B cell (primary cell): ENCODE data around the gene OR10G7. TPM values are rescaled to one million over a fixed set of nuclear protein-coding genes. Genes with fewer than 3 reads are reported as not detected.

Experiments used
- ATAC-seq: fragments of 200-7000 bp; cut with Tn5 transposase; one replicate; pipeline ENCODE4 v1.10.0; 2021; ENCODE audit warnings: low read depth, mild to moderate bottlenecking, moderate number of reproducible peaks, moderate library complexity
- CTCF ChIA-PET: fragments of 350-600 bp; sonication (Branson Sonifier 250); formaldehyde crosslinking; loops from one replicate; lab custom pipeline; 2021; ENCODE audit warnings: antibody characterized with exemption, inconsistent platforms; lab: Charles Lee
- POLR2A ChIA-PET: fragments of 350-600 bp; sonication (Branson Sonifier 250); formaldehyde crosslinking; loops from one replicate; lab custom pipeline; 2021; ENCODE audit warnings: antibody characterized with exemption; lab: Charles Lee
- DNase-seq: peaks from one replicate; pipeline ENCODE4 v3.0.0; 2013
- H2AFZ ChIP-seq: 2 replicates; pipeline ENCODE4 v1.6.1; 2012; ENCODE audit warnings: mild to moderate bottlenecking, low read depth, low read length; ENCODE audit not compliant: insufficient read depth, poor library complexity, severe bottlenecking
- H3K27ac ChIP-seq, 2 donors: 1 replicate in 1 of 2; 2 replicates in 1 of 2; pipeline ENCODE4 v1.5.1; 2012 to 2013; ENCODE audit warnings: low read length in 2 of 2, mild to moderate bottlenecking in 2 of 2, moderate library complexity in 1 of 2
- H3K27me3 ChIP-seq, 4 experiments: fragments of 200-600 bp in 1 of 4; sonication (generic) in 1 of 4; replicated peaks in 1 of 4; 1 replicate in 2 of 4; 2 replicates in 2 of 4; pipeline versions ENCODE4 v1.6.1 to v1.7.0; 2013 to 2016; ENCODE audit warnings: low read length in 3 of 4, mild to moderate bottlenecking in 2 of 4, mixed read lengths in 1 of 4, moderate library complexity in 1 of 4; ENCODE audit not compliant: insufficient read depth in 4 of 4, control insufficient read depth in 3 of 4; ENCODE audit errors: control extremely low read depth in 1 of 4
- H3K36me3 ChIP-seq, 2 experiments: replicated peaks in 1 of 2; 1 replicate in 1 of 2; 2 replicates in 1 of 2; pipeline versions ENCODE4 v1.6.1 to v1.7.1; 2013; ENCODE audit warnings: low read length in 1 of 2; ENCODE audit not compliant: insufficient read depth in 2 of 2, control insufficient read depth in 1 of 2; ENCODE audit errors: control extremely low read depth in 1 of 2, extremely low read depth in 1 of 2
- H3K4me1 ChIP-seq, 2 donors: fragments of 200-600 bp in 1 of 2; sonication (generic) in 1 of 2; 1 replicate in 1 of 2; 2 replicates in 1 of 2; pipeline versions ENCODE4 v1.5.1 to v1.6.1; 2013 to 2017; ENCODE audit warnings: low read length in 2 of 2; ENCODE audit not compliant: control insufficient read depth in 2 of 2, insufficient read depth in 2 of 2
- H3K4me2 ChIP-seq: replicated peaks from 2 replicates; pipeline ENCODE3; 2012; ENCODE audit warnings: mild to moderate bottlenecking, low read depth, low read length; ENCODE audit not compliant: poor library complexity, severe bottlenecking
- H3K4me3 ChIP-seq, 5 experiments: fragments of 200-600 bp in 1 of 5; sonication (generic) in 1 of 5; 1 replicate in 3 of 5; 2 replicates in 2 of 5; pipeline versions ENCODE4 v1.5.1 to v1.7.0; 2011 to 2016; ENCODE audit warnings: low read length in 4 of 5, mild to moderate bottlenecking in 4 of 5, low read depth in 2 of 5, control low read depth in 1 of 5, moderate library complexity in 1 of 5; ENCODE audit not compliant: insufficient read depth in 1 of 5; ENCODE audit errors: control extremely low read depth in 1 of 5, extremely low read depth in 1 of 5
- H3K79me2 ChIP-seq: fragments of 200-600 bp; sonication (generic); one replicate; pipeline ENCODE4 v1.6.0; 2016; ENCODE audit warnings: low read length; ENCODE audit not compliant: control insufficient read depth, insufficient read depth
- H3K9ac ChIP-seq: fragments of 200-600 bp; sonication (generic); 2 replicates; pipeline ENCODE4 v1.6.1; 2017; ENCODE audit warnings: mild to moderate bottlenecking, low read length, moderate library complexity
- H3K9me3 ChIP-seq, 3 donors: one replicate each; pipeline versions ENCODE4 v1.6.1 to v1.7.1; 2013; ENCODE audit warnings: low read length in 2 of 3; ENCODE audit not compliant: control insufficient read depth in 2 of 3, insufficient read depth in 1 of 3; ENCODE audit errors: control extremely low read depth in 1 of 3
- H4K20me1 ChIP-seq: 2 replicates; pipeline ENCODE4 v1.6.0; 2012; ENCODE audit warnings: mild to moderate bottlenecking, low read length; ENCODE audit not compliant: insufficient read depth, control insufficient read depth, poor library complexity, severe bottlenecking
- H3K27ac Mint-ChIP-seq: one replicate; pipeline ENCODE4 v1.8.0; 2021; ENCODE audit warnings: mixed read lengths
- H3K27me3 Mint-ChIP-seq: one replicate; pipeline ENCODE4 v1.8.0; 2021; ENCODE audit warnings: mixed read lengths
- H3K4me1 Mint-ChIP-seq: one replicate; pipeline ENCODE4 v1.8.0; 2021; ENCODE audit warnings: mixed read lengths
- H3K4me3 Mint-ChIP-seq: one replicate; pipeline ENCODE4 v1.8.0; 2021; ENCODE audit warnings: mixed read lengths
- H3K9me3 Mint-ChIP-seq: one replicate; pipeline ENCODE4 v1.8.0; 2022; ENCODE audit warnings: mixed read lengths; ENCODE audit not compliant: insufficient read depth
- EZH2 ChIP-seq: IDR thresholded peaks from 2 replicates; pipeline ENCODE4 v1.6.1; 2012; ENCODE audit warnings: borderline replicate concordance, low read depth, mild to moderate bottlenecking, moderate library complexity, low read length; ENCODE audit not compliant: insufficient read depth, poor library complexity, severe bottlenecking
- WGBS: methylation state at CpG from one replicate; pipeline ENCODE4 v1.1.5; 2013; ENCODE audit warnings: missing lambda C conversion rate; ENCODE audit not compliant: insufficient coverage; 5-methylcytosine and 5-hydroxymethylcytosine counted together
- intact Hi-C: fragments of 100-400 bp; cut with micrococcal nuclease; formaldehyde crosslinking; loops from one replicate; pipeline ENCODE4 v1.10.0; 2022
- polyA plus RNA-seq: library from polyadenylated mRNA; depleted of rRNA; stranded (reverse); fragments of >200 nt; gene quantifications from 2 replicates; pipeline ENCODE4 v1.2.3, GENCODE V29; 2012
- total RNA-seq, 2 donors: library from RNA; stranded (reverse); fragments of 120-200 nt in 1 of 2; gene quantifications; 1 replicate in 1 of 2; 2 replicates in 1 of 2; pipeline versions ENCODE4 v1.2.3 to v1.2.4, GENCODE V29; 2013 to 2022
- TF ChIP-seq, protein P1 (sequence below): fragments of 200-600 bp; IDR thresholded peaks from one replicate; pipeline ENCODE4 v1.8.0; 2022; ENCODE audit warnings: antibody characterized with exemption, mild to moderate bottlenecking

OR10G7 gene
- total and polyA plus RNA-seq, 2 donors (not counting 1 experiment from before 2014, with no cell fraction given), result not detected

- POLR2A ChIA-PET, result no interaction called here
- WGBS, result 98% methylated on average over 9 of the region's 9 CpGs
- Histone ChIP-seq H3K79me2 (no peaks in the 10 kb centered on the region), H2AFZ (no peak overlapping the region), H3K4me1 (no peaks in the 10 kb centered on the region), H3K4me2 (no peak overlapping the region), H3K9ac (no peak overlapping the region), H3K9me3 (peaks cover 0 to 1% (median 0%) of the 10 kb centered on the region in 3 donors), H3K4me3 (no peak overlapping the region), H4K20me1 (no peaks in the 10 kb centered on the region), H3K27me3 (no peaks in the 10 kb centered on the region), H3K36me3 (no peaks in the 10 kb centered on the region), H3K27ac (no peak overlapping the region)
- ATAC-seq, result no peak
- no peaks in the 10 kb centered on the region for H3K9me3 Mint-ChIP-seq
- no peaks in the 10 kb centered on the region for H3K4me1 Mint-ChIP-seq
- CTCF ChIA-PET, result no interaction called here
- no peak overlapping the region for H3K4me3 Mint-ChIP-seq
- intact Hi-C loops, result no loop called here
- H3K27me3 Mint-ChIP-seq, result peaks cover 11% of the 10 kb centered on the region
- no peak for TF ChIP-seq EZH2
- TF ChIP-seq, protein P1, sequence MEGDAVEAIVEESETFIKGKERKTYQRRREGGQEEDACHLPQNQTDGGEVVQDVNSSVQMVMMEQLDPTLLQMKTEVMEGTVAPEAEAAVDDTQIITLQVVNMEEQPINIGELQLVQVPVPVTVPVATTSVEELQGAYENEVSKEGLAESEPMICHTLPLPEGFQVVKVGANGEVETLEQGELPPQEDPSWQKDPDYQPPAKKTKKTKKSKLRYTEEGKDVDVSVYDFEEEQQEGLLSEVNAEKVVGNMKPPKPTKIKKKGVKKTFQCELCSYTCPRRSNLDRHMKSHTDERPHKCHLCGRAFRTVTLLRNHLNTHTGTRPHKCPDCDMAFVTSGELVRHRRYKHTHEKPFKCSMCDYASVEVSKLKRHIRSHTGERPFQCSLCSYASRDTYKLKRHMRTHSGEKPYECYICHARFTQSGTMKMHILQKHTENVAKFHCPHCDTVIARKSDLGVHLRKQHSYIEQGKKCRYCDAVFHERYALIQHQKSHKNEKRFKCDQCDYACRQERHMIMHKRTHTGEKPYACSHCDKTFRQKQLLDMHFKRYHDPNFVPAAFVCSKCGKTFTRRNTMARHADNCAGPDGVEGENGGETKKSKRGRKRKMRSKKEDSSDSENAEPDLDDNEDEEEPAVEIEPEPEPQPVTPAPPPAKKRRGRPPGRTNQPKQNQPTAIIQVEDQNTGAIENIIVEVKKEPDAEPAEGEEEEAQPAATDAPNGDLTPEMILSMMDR, result no peak
- DNase-seq, result no peak
- no peak overlapping the region for H3K27ac Mint-ChIP-seq
These were observed 1.6 kb downstream of the OR10G7 start for GRCh38 chr11:124039557-124039956.

GRCh38 chr11:124036666-124037065 lies 4.5 kb downstream of the OR10G7 start:
- Mint-ChIP-seq H3K4me3 (no peak overlapping the region), H3K9me3 (no peaks in the 10 kb centered on the region), H3K27me3 (peaks cover 11% of the 10 kb centered on the region), H3K4me1 (no peaks in the 10 kb centered on the region), H3K27ac (no peak overlapping the region)
- no peak overlapping the region for H2AFZ ChIP-seq
- no peaks in the 10 kb centered on the region for H3K4me1 ChIP-seq
- H3K36me3 ChIP-seq, result no peaks in the 10 kb centered on the region
- no peak overlapping the region for H3K4me3 ChIP-seq
- TF ChIP-seq EZH2, result no peak
- no peaks in the 10 kb centered on the region for H3K9me3 ChIP-seq
- ChIA-PET CTCF (no interaction called here), POLR2A (no interaction called here)
- no peaks in the 10 kb centered on the region for H4K20me1 ChIP-seq
- intact Hi-C loops, result no loop called here
- no CpG with 5 or more reads among the region's 1 CpG for WGBS
- H3K27me3 ChIP-seq, result no peaks in the 10 kb centered on the region
- no peak for ATAC-seq
- DNase-seq, result no peak
- H3K27ac ChIP-seq, result no peak overlapping the region
- no peak overlapping the region for H3K4me2 ChIP-seq
- H3K9ac ChIP-seq, result no peak overlapping the region
- no peaks in the 10 kb centered on the region for H3K79me2 ChIP-seq
